ENCODE measurements around the gene DAG1.

GRCh38 chr3:49539659-49540560, 69.8 kb downstream of the DAG1 start:
- peak; percentile 76 to 93 (median 88) for TF ChIP-seq CTCF (IDR thresholded peaks at IDR 0.05)
- TF ChIP-seq POLR2AphosphoS5 (IDR thresholded peaks at IDR 0.05), result peak in 2 of 3 donors; percentile 29 to 57
- no peak for TF ChIP-seq POLR2A (IDR thresholded peaks at IDR 0.05)
- TF ChIP-seq EP300 (IDR thresholded peaks at IDR 0.05; ENCODE audit: low read depth), result no peak

Data from transverse colon (tissue), 4 donors.